ENCODE data around the gene GIT2.

The GIT2 gene

DNA sequence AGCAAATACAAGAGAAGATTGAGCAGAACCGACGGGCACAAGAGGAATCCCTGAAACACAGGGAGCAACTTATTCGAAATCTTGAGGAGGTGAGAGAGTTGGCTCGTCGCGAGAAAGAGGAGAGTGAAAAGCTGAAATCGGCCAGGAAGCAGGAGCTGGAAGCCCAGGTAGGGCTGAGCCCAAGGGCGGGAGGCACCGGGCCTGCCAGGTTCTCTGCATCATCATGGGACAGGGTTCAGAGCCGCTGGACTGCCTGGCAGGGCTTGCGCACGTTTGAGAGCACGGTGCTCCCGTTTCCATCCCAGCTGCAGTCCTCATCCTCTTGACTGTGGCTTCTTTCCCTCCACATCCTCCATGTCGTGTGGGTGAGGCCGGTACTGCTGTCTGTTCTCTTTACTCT lies 81.7 kb downstream of the GIT2 start:
- no peak for DNase-seq
- H3K36me3 ChIP-seq = peaks cover 64 to 100% (median 91%) of the 10 kb centered on the region in 3 donors

GRCh38 chr12:109912855-109913321 lies 83.3 kb downstream of the GIT2 start:
- Histone ChIP-seq H3K4me1 (no peaks in the 10 kb centered on the region), H3K27me3 (no peaks in the 10 kb centered on the region), H3K9me3 (no peaks in the 10 kb centered on the region), H3K4me3 (no peak overlapping the region), H3K36me3 (peaks cover 78 to 99% (median 92%) of the 10 kb centered on the region in 3 donors), H3K27ac (no peak overlapping the region)
- DNase-seq = no peak
- TF ChIP-seq CTCF (IDR thresholded peaks at IDR 0.05) = no peak
- intact Hi-C loops (cut with DNase I; ENCODE audit: low total_unique reads) = no loop called here

More for the DNA sequence above, 81.7 kb downstream of the GIT2 start:
- Histone ChIP-seq H3K9me3 (no peaks in the 10 kb centered on the region), H3K27ac (no peak overlapping the region), H3K27me3 (no peaks in the 10 kb centered on the region), H3K4me3 (no peak overlapping the region), H3K4me1 (no peaks in the 10 kb centered on the region)
- TF ChIP-seq CTCF (IDR thresholded peaks at IDR 0.05) = no peak
- intact Hi-C loops (cut with DNase I; ENCODE audit: low total_unique reads) = no loop called here

DNA sequence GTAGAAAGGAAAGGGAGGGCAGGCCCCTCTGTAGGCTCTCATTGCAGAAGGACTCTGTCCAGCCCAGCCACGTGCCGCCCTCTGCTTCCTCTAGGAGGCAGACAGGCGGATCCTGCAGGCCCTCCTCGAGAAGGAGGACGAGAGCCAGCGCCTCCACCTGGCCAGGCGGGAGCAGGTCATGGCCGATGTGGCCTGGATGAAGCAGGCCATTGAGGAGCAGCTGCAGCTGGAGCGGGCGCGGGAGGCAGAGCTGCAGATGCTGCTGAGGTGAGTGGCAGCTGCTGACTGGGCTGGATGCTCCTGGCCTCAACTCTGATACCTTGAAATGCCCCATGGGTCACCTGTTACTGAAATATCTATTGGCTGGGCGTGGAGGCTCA lies 85.2 kb downstream of the GIT2 start:
- no peaks in the 10 kb centered on the region for H3K27me3 ChIP-seq
- H3K27ac ChIP-seq = no peak overlapping the region
- intact Hi-C loops (cut with DNase I; ENCODE audit: low total_unique reads) = no loop called here
- DNase-seq = no peak
- H3K9me3 ChIP-seq = no peaks in the 10 kb centered on the region
- no peaks in the 10 kb centered on the region for H3K4me1 ChIP-seq
- no peak overlapping the region for H3K4me3 ChIP-seq
- H3K36me3 ChIP-seq = peaks cover 79 to 99% (median 92%) of the 10 kb centered on the region in 3 donors
- no peak for TF ChIP-seq CTCF (IDR thresholded peaks at IDR 0.05)

- H3K4me3 ChIP-seq = no peak overlapping the region
- intact Hi-C loops (cut with DNase I; ENCODE audit: low total_unique reads) = no loop called here
- peaks cover 79 to 99% (median 92%) of the 10 kb centered on the region in 3 donors for H3K36me3 ChIP-seq
Measured at GRCh38 chr12:109910254-109910968, 85.8 kb downstream of the GIT2 start.

DNA sequence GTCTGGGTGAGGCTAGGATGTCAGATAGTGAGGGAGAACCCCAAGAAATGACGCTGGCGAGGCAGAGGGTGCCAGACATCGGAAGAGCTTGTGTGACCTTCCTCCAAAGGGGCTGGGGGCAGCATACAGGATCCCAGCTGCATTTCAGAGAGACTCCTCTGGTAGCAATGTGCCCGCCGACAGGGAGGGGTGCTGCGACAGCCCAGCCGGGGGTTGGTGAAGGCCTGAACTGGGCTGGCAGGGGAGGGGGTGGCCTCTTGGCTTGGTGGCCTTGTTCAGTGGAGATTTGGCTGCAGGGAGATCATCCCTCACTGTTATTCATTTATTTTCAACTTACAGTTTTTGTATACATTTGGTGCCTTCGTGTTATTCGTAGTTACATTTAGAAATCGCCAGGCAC lies 90.9 kb downstream of the GIT2 start:
- Histone ChIP-seq H3K4me1 (peaks cover 0 to 16% (median 10%) of the 10 kb centered on the region in 4 donors), H3K36me3 (peaks cover 64 to 78% (median 72%) of the 10 kb centered on the region in 3 donors), H3K9me3 (no peaks in the 10 kb centered on the region), H3K27ac (no peak overlapping the region), H3K4me3 (no peak overlapping the region), H3K27me3 (no peaks in the 10 kb centered on the region)
- DNase-seq = no peak
- intact Hi-C loops (cut with DNase I; ENCODE audit: low total_unique reads) = no loop called here
- TF ChIP-seq CTCF (IDR thresholded peaks at IDR 0.05) = no peak

More at GRCh38 chr12:109910254-109910968, 85.8 kb downstream of the GIT2 start:
- DNase-seq = no peak
- H3K9me3 ChIP-seq = no peaks in the 10 kb centered on the region
- H3K27me3 ChIP-seq = no peaks in the 10 kb centered on the region
- no peak overlapping the region for H3K27ac ChIP-seq
- no peaks in the 10 kb centered on the region for H3K4me1 ChIP-seq
- TF ChIP-seq CTCF (IDR thresholded peaks at IDR 0.05) = no peak
